GM23248 (cell line): ENCODE measurements around the gene CMIP.

Source experiments
- EZH2 ChIP-seq: fragments of 200-600 bp; sonication (generic); IDR thresholded peaks from 2 replicates; pipeline ENCODE4 v1.6.1; 2018; ENCODE audit warnings: antibody characterized with exemption, mild to moderate bottlenecking; ENCODE audit not compliant: insufficient read depth, poor library complexity, severe bottlenecking
- EZH2phosphoT487 ChIP-seq: fragments of 200-600 bp; sonication (generic); IDR thresholded peaks from 2 replicates; pipeline ENCODE4 v1.6.1; 2018; ENCODE audit warnings: antibody characterized with exemption, moderate library complexity, mild to moderate bottlenecking, low read depth; ENCODE audit not compliant: insufficient read depth

DNA sequence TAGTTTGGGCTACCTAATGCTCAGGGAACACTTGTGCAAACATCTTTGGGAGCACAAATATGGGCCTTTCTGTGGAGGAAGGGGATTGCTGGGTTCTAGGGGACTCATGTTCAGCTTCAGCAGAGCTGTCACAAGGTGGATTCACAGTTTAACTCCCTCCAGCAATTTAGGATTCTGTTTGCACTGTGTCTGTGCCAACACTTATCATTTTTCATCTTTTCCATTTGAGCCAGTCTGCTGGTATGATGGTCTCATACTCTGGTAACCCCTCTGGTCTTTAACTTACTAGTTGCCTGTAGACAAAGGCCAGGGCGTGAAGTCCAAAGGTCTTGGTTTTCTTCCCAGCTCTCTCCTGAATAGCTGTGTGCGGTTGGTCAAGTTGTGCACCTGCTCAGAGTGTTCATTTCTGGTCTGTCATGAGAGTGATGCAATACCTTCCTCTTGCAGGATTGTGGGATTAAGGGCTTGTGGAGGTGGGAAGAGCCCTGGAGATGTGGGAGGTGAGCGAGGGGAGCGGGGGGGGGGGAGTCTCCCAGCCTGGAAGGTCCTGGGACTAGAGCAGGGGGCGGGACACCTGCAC is 152.6 kb downstream of the CMIP start:
- TF ChIP-seq EZH2phosphoT487 (no peak), EZH2 (no peak)
